ENCODE measurements around the gene GBGT1.
"Not testable (repeated sequence)": the region's sequence is repeated elsewhere in the genome, so short reads cannot be mapped to it uniquely, and the experiment has no call there.

GBGT1 gene

GRCh38 chr9:133173056-133173455 lies 9.3 kb upstream of the GBGT1 start:
- no peaks in the 10 kb centered on the region for H3K9me3 ChIP-seq (ENCODE audit: severe bottlenecking)
- no peaks in the 10 kb centered on the region for H3K36me3 ChIP-seq (ENCODE audit: low read depth)
- no peak overlapping the region for H3K4me3 ChIP-seq (ENCODE audit: severe bottlenecking)
- peaks cover 14% of the 10 kb centered on the region for H3K27me3 ChIP-seq (ENCODE audit: insufficient read depth, poor library complexity, severe bottlenecking)
- no peak for DNase-seq (ENCODE audit: low spot score)
- ATAC-seq (ENCODE audit: low read depth): no peak
- H3K27ac ChIP-seq (ENCODE audit: poor library complexity, severe bottlenecking): no peak overlapping the region
- H3K4me1 ChIP-seq (ENCODE audit: insufficient read depth, poor library complexity, severe bottlenecking): no peaks in the 10 kb centered on the region
- TF ChIP-seq CTCF (IDR thresholded peaks at IDR 0.05; ENCODE audit: poor library complexity, severe bottlenecking): no peak

GRCh38 chr9:133171161-133171961 lies 7.6 kb upstream of the GBGT1 start:
- no peak overlapping the region for H3K27ac ChIP-seq (ENCODE audit: poor library complexity, severe bottlenecking)

GRCh38 chr9:133170716-133171115 lies 7.0 kb upstream of the GBGT1 start:
- Histone ChIP-seq H3K9me3 (ENCODE audit: severe bottlenecking) (no peaks in the 10 kb centered on the region), H3K4me3 (ENCODE audit: severe bottlenecking) (no peak overlapping the region), H3K27me3 (ENCODE audit: insufficient read depth, poor library complexity, severe bottlenecking) (peaks cover 9% of the 10 kb centered on the region), H3K36me3 (ENCODE audit: low read depth) (no peaks in the 10 kb centered on the region), H3K4me1 (ENCODE audit: insufficient read depth, poor library complexity, severe bottlenecking) (no peaks in the 10 kb centered on the region), H3K27ac (ENCODE audit: poor library complexity, severe bottlenecking) (no peak overlapping the region)
- TF ChIP-seq CTCF (IDR thresholded peaks at IDR 0.05; ENCODE audit: poor library complexity, severe bottlenecking): no peak
- ATAC-seq (ENCODE audit: low read depth) (0 out of 3 replicates have a peak, but pooled peaks have one; percentile 14), DNase-seq (ENCODE audit: low spot score) (no peak)

More at GRCh38 chr9:133171161-133171961, 7.6 kb upstream of the GBGT1 start:
- ATAC-seq (ENCODE audit: low read depth) (no peak), DNase-seq (ENCODE audit: low spot score) (no peak)
- Histone ChIP-seq H3K27me3 (ENCODE audit: insufficient read depth, poor library complexity, severe bottlenecking) (peaks cover 9% of the 10 kb centered on the region), H3K4me1 (ENCODE audit: insufficient read depth, poor library complexity, severe bottlenecking) (no peaks in the 10 kb centered on the region), H3K36me3 (ENCODE audit: low read depth) (no peaks in the 10 kb centered on the region), H3K9me3 (ENCODE audit: severe bottlenecking) (no peaks in the 10 kb centered on the region), H3K4me3 (ENCODE audit: severe bottlenecking) (no peak overlapping the region)
- TF ChIP-seq CTCF (IDR thresholded peaks at IDR 0.05; ENCODE audit: poor library complexity, severe bottlenecking): no peak

- not testable (repeated sequence) for H3K4me3 ChIP-seq (ENCODE audit: severe bottlenecking); H3K9me3 ChIP-seq (ENCODE audit: severe bottlenecking); H3K27ac ChIP-seq (ENCODE audit: poor library complexity, severe bottlenecking); H3K27me3 ChIP-seq (ENCODE audit: insufficient read depth, poor library complexity, severe bottlenecking); ATAC-seq (ENCODE audit: low read depth); H3K4me1 ChIP-seq (ENCODE audit: insufficient read depth, poor library complexity, severe bottlenecking); H3K36me3 ChIP-seq (ENCODE audit: low read depth); DNase-seq (ENCODE audit: low spot score)
Observed at GRCh38 chr9:133169687-133170086, 6.0 kb upstream of the GBGT1 start.

GRCh38 chr9:133169102-133169501 lies 5.4 kb upstream of the GBGT1 start:
- H3K36me3 ChIP-seq (ENCODE audit: low read depth): no peaks in the 10 kb centered on the region
- H3K4me3 ChIP-seq (ENCODE audit: severe bottlenecking): no peak overlapping the region
- no peak for DNase-seq (ENCODE audit: low spot score)
- no peak for ATAC-seq (ENCODE audit: low read depth)
- no peak overlapping the region for H3K27ac ChIP-seq (ENCODE audit: poor library complexity, severe bottlenecking)
- TF ChIP-seq CTCF (IDR thresholded peaks at IDR 0.05; ENCODE audit: poor library complexity, severe bottlenecking): no peak
- H3K9me3 ChIP-seq (ENCODE audit: severe bottlenecking): no peaks in the 10 kb centered on the region
- H3K4me1 ChIP-seq (ENCODE audit: insufficient read depth, poor library complexity, severe bottlenecking): no peaks in the 10 kb centered on the region
- peaks cover 7% of the 10 kb centered on the region for H3K27me3 ChIP-seq (ENCODE audit: insufficient read depth, poor library complexity, severe bottlenecking)

Data from RWPE2 (cell line).